COLO829 (cell line): ENCODE measurements around the gene MTPN.

Source experiments
- DNase-seq: peaks from one replicate; pipeline ENCODE4 v3.0.0; 2012; ENCODE audit warnings: low spot score

The MTPN gene

DNA sequence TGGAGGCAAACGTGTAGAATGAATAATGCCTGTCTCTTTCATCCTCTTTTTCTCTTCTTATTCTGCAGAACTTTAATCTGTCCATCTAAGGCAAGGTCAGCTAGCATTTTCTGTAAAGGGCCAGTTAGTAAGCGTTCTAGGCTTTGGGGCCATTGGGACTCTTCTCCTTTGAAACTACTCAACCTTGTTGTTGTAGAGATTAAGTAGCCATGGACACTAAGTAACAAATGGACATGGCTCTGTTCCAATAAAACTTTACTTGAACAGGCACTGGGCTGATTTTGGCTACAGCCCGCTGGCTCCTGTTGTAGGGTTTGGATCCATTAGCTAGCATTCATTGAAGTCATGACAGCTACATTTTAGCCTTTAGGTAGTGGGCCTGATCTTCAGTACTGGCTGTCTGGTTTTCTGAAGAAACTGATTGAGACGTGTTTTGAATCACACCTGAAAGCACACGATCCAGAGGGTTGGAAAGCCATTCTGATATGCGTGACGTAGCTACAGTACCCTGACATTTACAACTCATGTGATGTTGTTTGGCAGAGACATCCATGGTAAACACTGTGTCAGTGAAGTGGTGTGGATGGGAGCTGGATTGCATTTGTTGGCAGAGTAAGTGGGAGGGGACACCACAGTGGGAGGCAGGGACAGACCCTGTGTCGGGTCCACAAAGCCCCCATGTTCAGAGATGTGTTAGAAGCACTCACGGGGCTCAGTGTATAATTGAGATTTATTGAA lies 92.5 kb downstream of the MTPN start:
- no peak for DNase-seq

DNA sequence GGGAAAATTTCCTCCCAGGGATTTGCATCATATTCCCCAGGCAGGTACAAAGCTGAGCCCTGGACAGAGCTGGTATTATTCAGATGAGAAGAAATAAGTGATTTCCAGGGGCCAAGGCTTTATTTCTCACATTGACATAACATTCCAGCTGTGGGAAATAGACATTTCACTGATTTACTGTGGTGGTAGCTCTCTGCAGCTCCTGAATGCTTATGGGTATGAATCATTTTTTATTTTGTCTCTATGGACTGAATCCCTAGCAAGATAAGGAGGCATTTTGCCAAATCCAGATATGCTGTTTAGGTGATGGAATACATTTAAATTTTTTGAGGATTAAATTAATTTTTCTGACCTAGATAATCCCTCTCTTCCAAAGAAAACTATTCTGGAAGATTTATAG lies 97.9 kb downstream of the MTPN start:
- DNase-seq, result peak; percentile 61

DNA sequence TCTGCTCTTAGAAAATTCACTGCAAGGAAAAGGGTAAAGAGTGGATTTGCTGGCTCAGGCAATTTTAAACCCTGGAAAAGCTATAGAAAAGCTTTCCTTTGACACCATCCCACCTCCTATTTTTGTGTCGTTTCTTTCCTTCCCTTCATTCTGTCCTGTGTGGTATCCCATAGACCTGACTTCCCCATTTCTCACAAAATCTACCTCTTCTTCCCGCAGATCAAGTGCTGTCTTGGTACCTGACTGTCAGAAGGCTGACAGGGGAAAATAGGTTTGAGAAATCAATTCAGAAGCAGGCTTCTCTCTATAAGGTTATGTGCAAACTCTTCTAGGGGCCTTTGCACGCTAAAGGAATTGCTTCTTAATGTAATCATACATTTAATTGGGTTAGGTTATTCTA lies 98.9 kb downstream of the MTPN start:
- DNase-seq, result no peak

DNA sequence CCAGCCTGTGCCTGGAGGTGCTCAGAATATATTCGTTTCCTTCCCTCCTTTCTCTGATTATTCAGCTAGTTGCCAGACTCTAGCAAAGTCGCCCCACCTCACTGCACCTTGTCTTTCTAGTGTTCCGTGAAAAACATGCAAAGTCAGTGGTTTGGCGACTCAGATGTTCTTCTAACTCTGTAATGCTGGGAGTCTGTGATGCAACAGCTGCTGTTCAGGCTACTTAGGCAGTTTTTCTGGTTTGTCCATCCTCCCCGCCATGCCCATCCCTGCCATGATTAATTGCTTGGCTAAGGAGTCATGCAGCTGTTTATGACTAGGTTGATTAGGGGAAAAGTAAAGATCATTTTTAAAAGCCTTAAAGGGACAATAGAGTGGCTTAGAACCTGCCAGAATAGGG lies 99.4 kb downstream of the MTPN start:
- no peak for DNase-seq
